SU-DHL-6 (cell line): ENCODE data around the gene NFIC.
A peak's percentile ranks its signal among the peaks of the same experiment; 100 is the strongest.

Experiments
- H2AFZ ChIP-seq: fragments of 200-600 bp; sonication (generic); 2 replicates; pipeline ENCODE4 v1.6.1; 2014; ENCODE audit warnings: low read depth, mild to moderate bottlenecking, moderate library complexity, mixed read lengths, antibody characterized with exemption, low read length; ENCODE audit not compliant: severe bottlenecking
- H3F3A ChIP-seq: fragments of 200-600 bp; shearing (Covaris generic); 2 replicates; pipeline ENCODE4 v1.6.0; 2016; ENCODE audit warnings: antibody characterized with exemption, mild to moderate bottlenecking; ENCODE audit not compliant: insufficient read depth
- H3K27ac ChIP-seq: fragments of 200-600 bp; sonication (generic); 2 replicates; pipeline ENCODE4 v1.5.1; 2016; ENCODE audit warnings: low read depth, mild to moderate bottlenecking, low read length, moderate library complexity, mixed read lengths
- H3K27me3 ChIP-seq: fragments of 200-600 bp; sonication (generic), shearing (Covaris generic); 2 replicates; pipeline ENCODE4 v1.6.0; 2014; ENCODE audit warnings: mild to moderate bottlenecking, low read length
- H3K36me3 ChIP-seq: fragments of 200-600 bp; sonication (generic); 2 replicates; pipeline ENCODE4 v1.6.1; 2014; ENCODE audit warnings: mild to moderate bottlenecking, low read length, mixed read lengths
- H3K4me2 ChIP-seq: fragments of 300-600, 200-600 bp; shearing (Covaris generic), sonication (generic); 2 replicates; pipeline ENCODE4 v1.6.0; 2014; ENCODE audit warnings: low read length, low read depth, mild to moderate bottlenecking; ENCODE audit not compliant: poor library complexity, severe bottlenecking
- H3K4me3 ChIP-seq: fragments of 200-600 bp; sonication (generic); 2 replicates; pipeline ENCODE4 v1.5.1; 2014; ENCODE audit warnings: antibody characterized with exemption, low read length, mild to moderate bottlenecking, mixed read lengths; ENCODE audit not compliant: insufficient read depth, poor library complexity, severe bottlenecking
- H3K79me2 ChIP-seq: fragments of 200-600 bp; sonication (generic); 2 replicates; pipeline ENCODE4 v1.6.1; 2014; ENCODE audit warnings: mild to moderate bottlenecking, low read length, moderate library complexity; ENCODE audit not compliant: insufficient read depth
- H3K9ac ChIP-seq: fragments of 200-600 bp; sonication (generic); 2 replicates; pipeline ENCODE4 v1.7.0; 2014; ENCODE audit warnings: mild to moderate bottlenecking, low read length
- H3K9me2 ChIP-seq: fragments of 200-600 bp; sonication (generic); replicated peaks from 2 replicates; pipeline ENCODE4 v1.6.1; 2014; ENCODE audit warnings: low read length; ENCODE audit not compliant: insufficient read depth
- H3K9me3 ChIP-seq: fragments of 200-600 bp; sonication (generic); 2 replicates; pipeline ENCODE4 v1.6.1; 2014; ENCODE audit warnings: low read length, mixed read lengths; ENCODE audit not compliant: insufficient read depth
- H4K20me1 ChIP-seq: fragments of 200-600 bp; sonication (generic); 2 replicates; pipeline ENCODE4 v1.6.1; 2014; ENCODE audit warnings: low read depth, mild to moderate bottlenecking, antibody characterized with exemption, low read length, moderate library complexity, mixed read lengths
- CTCF ChIP-seq: fragments of 200-600 bp; sonication (generic); IDR thresholded peaks from one replicate; pipeline ENCODE4 v1.5.1; 2017; ENCODE audit warnings: antibody characterized with exemption, mild to moderate bottlenecking, low read length, moderate library complexity; ENCODE audit not compliant: insufficient read depth, poor library complexity, severe bottlenecking
- EZH2phosphoT487 ChIP-seq: fragments of 200-600 bp; sonication (generic), shearing (Covaris generic); conservative IDR thresholded peaks from 2 replicates; pipeline ENCODE4 v1.6.1; 2018; ENCODE audit warnings: mild to moderate bottlenecking, antibody characterized with exemption, low read length, moderate library complexity, mixed read lengths

Gene NFIC

GRCh38 chr19:3500429-3501101, 134.2 kb downstream of the NFIC start, which contains the start of gene DOHH:
Gene DOHH (minus strand): TSS chr19:3500674. CDS start chr19:3496814, 3,860 bp downstream.
- Histone ChIP-seq H3K9me3 (no peaks in the 10 kb centered on the region), H3K4me2 (peak within 1 kb of the TSS; percentile 98), H2AFZ (peak within 1 kb of the TSS; percentile 89), H3K79me2 (peaks cover 31% of the 10 kb centered on the region), H3F3A (no peaks in the 10 kb centered on the region; the same call in 1 of the 2 replicates), H3K9ac (peak within 1 kb of the TSS; percentile 82), H3K27me3 (no peaks in the 10 kb centered on the region), H4K20me1 (no peaks in the 10 kb centered on the region), H3K9me2 (no peaks in the 10 kb centered on the region), H3K4me3 (peak within 1 kb of the TSS; percentile 95), H3K27ac (peak within 1 kb of the TSS; percentile 76), H3K36me3 (no peaks in the 10 kb centered on the region)
- no peak for TF ChIP-seq EZH2phosphoT487
- no peak for TF ChIP-seq CTCF

GRCh38 chr19:3501780-3502179, 135.4 kb downstream of the NFIC start:
- Histone ChIP-seq H3K27me3 (no peaks in the 10 kb centered on the region), H3F3A (no peaks in the 10 kb centered on the region; the same call in 1 of the 2 replicates), H3K27ac (no peak overlapping the region), H3K4me3 (no peak overlapping the region), H3K4me2 (no peak overlapping the region), H4K20me1 (no peaks in the 10 kb centered on the region), H3K9ac (no peak overlapping the region), H3K36me3 (no peaks in the 10 kb centered on the region), H3K79me2 (peaks cover 36% of the 10 kb centered on the region), H3K9me3 (no peaks in the 10 kb centered on the region), H2AFZ (no peak overlapping the region), H3K9me2 (no peaks in the 10 kb centered on the region)
- TF ChIP-seq EZH2phosphoT487, result no peak
- no peak for TF ChIP-seq CTCF

GRCh38 chr19:3503036-3503572, 136.7 kb downstream of the NFIC start:
- no peak overlapping the region for H3K9ac ChIP-seq
- H3K9me3 ChIP-seq, result no peaks in the 10 kb centered on the region
- no peak overlapping the region for H3K27ac ChIP-seq
- no peaks in the 10 kb centered on the region for H4K20me1 ChIP-seq
- H3F3A ChIP-seq, result no peaks in the 10 kb centered on the region; the same call in 1 of the 2 replicates
- H3K36me3 ChIP-seq, result no peaks in the 10 kb centered on the region
- no peaks in the 10 kb centered on the region for H3K9me2 ChIP-seq
- no peak overlapping the region for H2AFZ ChIP-seq
- peaks cover 38% of the 10 kb centered on the region for H3K79me2 ChIP-seq
- TF ChIP-seq EZH2phosphoT487, result no peak
- no peak for TF ChIP-seq CTCF
- no peak overlapping the region for H3K4me2 ChIP-seq
- no peak overlapping the region for H3K4me3 ChIP-seq
- H3K27me3 ChIP-seq, result no peaks in the 10 kb centered on the region
